Fibroblast of pulmonary artery (primary cell): ENCODE results near the gene ANKS1B.

Experiments
- DNase-seq: peaks from one replicate; pipeline ENCODE4 v3.0.0-alpha.2; 2010; ENCODE audit warnings: low read depth
- H3K4me3 ChIP-seq: replicated peaks from 2 replicates; pipeline ENCODE4 v1.5.1; 2011; ENCODE audit warnings: low read depth, mild to moderate bottlenecking, control low read depth, low read length, moderate library complexity
- TF ChIP-seq, protein P1 (sequence below): IDR thresholded peaks from 2 replicates; pipeline ENCODE4 v1.5.1; 2011; ENCODE audit warnings: mild to moderate bottlenecking, control low read depth, low read length, inconsistent platforms; ENCODE audit errors: missing control alignments

ANKS1B gene

GRCh38 chr12:98818239-98818638, 1166.5 kb downstream of the ANKS1B start:
- TF ChIP-seq, protein P1, sequence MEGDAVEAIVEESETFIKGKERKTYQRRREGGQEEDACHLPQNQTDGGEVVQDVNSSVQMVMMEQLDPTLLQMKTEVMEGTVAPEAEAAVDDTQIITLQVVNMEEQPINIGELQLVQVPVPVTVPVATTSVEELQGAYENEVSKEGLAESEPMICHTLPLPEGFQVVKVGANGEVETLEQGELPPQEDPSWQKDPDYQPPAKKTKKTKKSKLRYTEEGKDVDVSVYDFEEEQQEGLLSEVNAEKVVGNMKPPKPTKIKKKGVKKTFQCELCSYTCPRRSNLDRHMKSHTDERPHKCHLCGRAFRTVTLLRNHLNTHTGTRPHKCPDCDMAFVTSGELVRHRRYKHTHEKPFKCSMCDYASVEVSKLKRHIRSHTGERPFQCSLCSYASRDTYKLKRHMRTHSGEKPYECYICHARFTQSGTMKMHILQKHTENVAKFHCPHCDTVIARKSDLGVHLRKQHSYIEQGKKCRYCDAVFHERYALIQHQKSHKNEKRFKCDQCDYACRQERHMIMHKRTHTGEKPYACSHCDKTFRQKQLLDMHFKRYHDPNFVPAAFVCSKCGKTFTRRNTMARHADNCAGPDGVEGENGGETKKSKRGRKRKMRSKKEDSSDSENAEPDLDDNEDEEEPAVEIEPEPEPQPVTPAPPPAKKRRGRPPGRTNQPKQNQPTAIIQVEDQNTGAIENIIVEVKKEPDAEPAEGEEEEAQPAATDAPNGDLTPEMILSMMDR, result no peak
- no peak for DNase-seq
- H3K4me3 ChIP-seq, result no peak overlapping the region

DNA sequence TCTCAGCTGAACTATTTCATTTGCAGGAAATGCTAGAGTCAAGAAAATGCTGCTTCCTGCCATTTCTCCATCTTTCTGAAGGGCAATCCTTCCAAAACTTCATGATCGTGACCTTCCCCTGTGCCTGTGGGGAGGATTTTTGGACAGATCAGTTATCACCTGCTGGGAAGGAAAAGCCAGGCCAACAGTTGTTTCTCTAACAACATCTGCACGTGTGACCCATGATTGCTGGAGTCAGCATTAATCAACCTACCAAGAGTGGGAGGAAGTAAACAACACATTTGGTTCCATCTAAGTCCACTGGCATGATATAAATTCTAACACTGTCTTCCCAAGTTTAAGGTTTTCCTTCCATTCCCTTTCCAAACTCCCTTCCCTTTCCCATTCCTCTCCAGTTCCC, 1167.0 kb downstream of the ANKS1B start:
- TF ChIP-seq, protein P1, result no peak
- no peak overlapping the region for H3K4me3 ChIP-seq
- no peak for DNase-seq

DNA sequence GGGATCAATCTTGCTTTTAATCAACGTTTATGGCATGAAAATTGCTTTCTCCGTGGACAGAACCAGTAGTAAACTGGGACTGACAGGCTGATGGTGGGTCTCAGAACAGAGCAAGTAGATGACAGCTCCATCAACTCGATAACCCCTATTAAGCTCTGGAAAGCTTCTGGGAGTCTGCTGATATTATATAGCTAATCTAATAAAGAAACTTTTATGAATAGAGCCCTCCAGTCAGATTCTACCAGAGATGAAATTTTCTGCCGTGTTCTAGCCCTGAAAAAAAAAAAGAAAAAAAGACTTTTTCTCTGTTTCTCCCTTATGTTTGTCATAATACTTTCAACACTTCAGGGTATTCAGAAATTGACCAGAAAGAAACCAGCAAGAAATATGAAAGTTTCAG, 1168.0 kb downstream of the ANKS1B start:
- TF ChIP-seq, protein P1, result no peak
- no peak overlapping the region for H3K4me3 ChIP-seq
- no peak for DNase-seq

- TF ChIP-seq, protein P1, result no peak
- DNase-seq, result peak; percentile 22
- no peak overlapping the region for H3K4me3 ChIP-seq
Observed at GRCh38 chr12:98814254-98814653, 1170.5 kb downstream of the ANKS1B start.

DNA sequence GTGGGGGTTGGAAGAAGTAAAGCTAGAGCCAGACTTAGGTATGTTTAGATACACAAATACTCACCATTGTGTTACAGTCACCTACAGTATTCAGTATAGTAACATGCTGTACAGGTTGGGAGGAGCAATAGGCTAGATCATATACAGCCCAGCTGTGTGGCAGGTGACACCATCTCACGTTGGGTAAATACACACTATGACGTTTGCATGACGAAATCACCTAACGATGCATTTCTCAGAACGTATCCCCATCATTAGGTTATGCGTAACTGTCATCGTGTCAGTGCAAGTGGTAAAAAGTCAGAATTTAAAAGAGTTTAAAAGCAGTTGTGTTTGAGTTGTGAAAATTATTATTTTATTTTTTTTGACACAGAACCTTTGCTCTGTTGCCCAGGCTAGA, 1172.5 kb downstream of the ANKS1B start:
- no peak for DNase-seq
- H3K4me3 ChIP-seq, result no peak overlapping the region
- TF ChIP-seq, protein P1, result no peak

- H3K4me3 ChIP-seq, result no peak overlapping the region
- TF ChIP-seq, protein P1, result no peak
Observed at GRCh38 chr12:98808243-98808875, 1176.4 kb downstream of the ANKS1B start.

GRCh38 chr12:98807187-98807586, 1177.5 kb downstream of the ANKS1B start:
- TF ChIP-seq, protein P1, result no peak
- DNase-seq, result no peak
- H3K4me3 ChIP-seq, result no peak overlapping the region

More at GRCh38 chr12:98808243-98808875, 1176.4 kb downstream of the ANKS1B start:
- no peak for DNase-seq
